GM18511 (cell line): ENCODE measurements around the gene KLHL36.
"Not testable (repeated sequence)": the region's sequence is repeated elsewhere in the genome, so short reads cannot be mapped to it uniquely, and the experiment has no call there.

ENCODE experiments used
- ATAC-seq: cut with Tn5 transposase; IDR thresholded peaks from one replicate; pipeline ENCODE4 v1.9.1; 2021; ENCODE audit warnings: mild to moderate bottlenecking, moderate library complexity; ENCODE audit not compliant: unreplicated experiment

The KLHL36 gene

DNA sequence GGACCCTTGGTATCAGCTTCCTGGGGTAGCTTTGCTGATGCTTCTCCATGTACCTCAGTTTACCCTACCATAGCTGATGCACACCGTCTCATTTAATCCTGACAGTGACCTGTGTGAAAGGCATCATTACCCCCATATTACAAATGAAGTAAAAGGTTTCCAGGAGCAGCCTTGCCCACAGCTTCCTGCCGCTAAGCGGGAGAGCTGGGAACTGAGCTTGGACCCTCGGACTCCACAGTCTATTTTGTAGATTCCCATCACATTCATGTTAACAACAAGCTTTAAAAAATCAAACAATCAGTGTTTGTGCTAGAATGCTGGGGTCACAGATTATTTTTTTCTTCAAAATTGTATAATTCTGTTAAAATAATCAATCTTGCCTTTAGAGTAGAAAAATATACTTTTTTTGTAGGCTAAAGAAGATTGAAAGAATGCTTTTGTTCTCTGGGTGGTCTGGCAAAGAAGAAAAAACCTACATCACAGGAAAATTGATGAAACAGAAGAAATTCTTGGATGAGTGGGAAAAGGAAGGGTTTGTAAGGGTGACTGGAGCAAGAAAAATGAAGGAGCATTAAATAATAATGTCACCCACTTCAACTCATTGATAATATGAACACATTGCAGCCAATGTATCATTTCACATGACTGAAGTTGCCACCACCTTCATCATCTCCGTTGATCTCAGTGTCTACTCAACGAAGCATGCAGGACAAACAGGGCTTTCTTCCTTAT, 41.9 kb downstream of the KLHL36 start:
- no peak for ATAC-seq

DNA sequence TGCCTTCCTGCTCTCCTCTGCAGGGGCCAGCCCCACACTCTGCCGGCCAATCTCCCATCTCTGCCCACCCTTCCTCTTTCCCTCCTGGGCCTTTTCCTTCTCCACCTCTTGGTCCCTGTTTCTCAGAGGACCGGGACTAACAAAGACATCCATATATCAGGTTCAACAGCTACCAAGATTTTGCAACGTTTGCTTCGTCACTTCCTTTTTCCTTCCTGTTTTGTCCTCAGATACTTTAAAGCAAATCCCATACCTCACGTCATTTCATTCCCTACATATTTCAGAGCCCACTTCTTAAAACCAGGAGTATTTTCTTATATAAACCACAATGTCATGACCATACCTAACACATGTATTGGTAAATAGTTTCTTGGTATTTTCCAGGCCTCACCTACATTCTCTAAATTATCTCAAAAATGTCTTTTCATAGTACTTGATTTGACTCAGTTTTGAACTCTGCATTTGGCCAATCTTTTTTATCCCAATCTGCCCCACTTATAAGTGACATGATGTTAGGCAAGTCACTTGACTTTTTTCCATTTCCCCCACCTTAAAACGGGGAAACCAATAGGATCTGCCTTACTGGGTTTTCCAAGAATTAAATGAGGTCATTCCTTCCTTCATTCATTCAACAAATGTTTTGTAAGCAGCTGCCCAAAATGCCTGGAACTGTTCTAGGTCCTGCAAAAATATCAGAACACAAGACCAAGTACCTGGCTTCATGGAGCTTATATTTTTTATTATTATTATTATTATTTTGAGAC, 44.3 kb downstream of the KLHL36 start:
- ATAC-seq = no peak

DNA sequence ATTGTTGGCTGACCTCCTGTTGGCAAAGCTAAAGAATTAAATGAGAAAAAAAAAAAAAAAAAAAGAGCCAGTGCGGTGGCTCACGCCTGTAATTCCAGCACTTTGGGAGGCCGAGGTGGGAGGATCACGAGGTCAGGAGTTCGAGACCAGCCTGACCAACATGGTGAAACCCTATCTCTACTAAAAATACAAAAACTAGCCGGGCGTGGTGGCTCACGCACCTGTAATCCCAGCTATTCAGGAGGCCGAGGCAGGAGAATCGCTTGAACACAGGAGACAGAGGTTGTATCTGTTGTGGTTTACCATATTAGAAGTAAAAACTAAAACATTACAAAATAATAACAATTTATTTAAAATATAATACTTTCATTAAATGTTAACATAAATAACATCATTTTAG, 45.6 kb downstream of the KLHL36 start:
- not testable (repeated sequence) for ATAC-seq

DNA sequence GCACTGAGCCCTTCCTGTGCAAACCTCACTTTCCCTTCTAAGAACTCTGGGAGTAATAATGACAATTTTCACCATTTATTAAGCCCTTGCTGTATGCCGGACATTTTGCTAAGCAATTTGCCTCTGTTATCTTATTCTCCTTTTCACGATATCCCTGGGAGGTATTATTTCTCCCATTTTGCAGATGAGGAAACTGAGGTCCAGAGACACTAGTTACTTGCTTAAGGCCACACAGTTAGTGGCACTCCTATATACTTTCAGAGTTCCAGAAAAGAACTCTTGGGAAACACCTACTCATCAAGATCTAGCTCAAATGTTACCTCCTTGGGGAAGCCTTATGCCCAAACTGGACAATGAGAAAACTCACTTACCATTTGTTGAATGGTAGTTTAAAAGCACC, 46.7 kb downstream of the KLHL36 start:
- no peak for ATAC-seq

DNA sequence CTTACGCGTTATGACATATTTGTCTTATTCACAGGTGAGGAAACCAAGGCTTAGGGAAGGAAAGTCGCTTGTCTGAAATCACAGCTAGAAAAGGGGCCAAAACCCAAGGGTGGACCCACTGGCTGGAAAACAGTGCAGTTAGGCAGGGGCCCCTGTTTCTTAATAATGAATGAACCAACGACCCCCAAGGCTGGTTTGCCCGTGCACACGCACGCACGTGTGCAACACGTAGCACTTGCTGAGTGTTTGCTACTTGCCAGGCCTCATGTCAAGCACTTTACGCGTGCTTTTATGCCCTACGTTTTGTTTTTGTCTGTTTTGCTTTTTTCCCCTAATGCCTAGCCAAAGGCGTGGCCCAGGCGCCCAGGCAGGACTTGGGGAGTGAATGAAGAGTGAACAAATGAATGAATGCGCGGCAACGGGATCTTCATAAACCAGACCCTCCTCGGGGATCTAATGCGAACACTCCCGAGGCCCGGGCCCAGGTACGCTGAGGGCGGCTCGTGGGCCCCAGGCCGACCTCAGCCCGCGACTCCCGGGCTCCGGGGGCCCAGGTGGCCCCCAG, 50.9 kb downstream of the KLHL36 start:
- ATAC-seq = no peak

DNA sequence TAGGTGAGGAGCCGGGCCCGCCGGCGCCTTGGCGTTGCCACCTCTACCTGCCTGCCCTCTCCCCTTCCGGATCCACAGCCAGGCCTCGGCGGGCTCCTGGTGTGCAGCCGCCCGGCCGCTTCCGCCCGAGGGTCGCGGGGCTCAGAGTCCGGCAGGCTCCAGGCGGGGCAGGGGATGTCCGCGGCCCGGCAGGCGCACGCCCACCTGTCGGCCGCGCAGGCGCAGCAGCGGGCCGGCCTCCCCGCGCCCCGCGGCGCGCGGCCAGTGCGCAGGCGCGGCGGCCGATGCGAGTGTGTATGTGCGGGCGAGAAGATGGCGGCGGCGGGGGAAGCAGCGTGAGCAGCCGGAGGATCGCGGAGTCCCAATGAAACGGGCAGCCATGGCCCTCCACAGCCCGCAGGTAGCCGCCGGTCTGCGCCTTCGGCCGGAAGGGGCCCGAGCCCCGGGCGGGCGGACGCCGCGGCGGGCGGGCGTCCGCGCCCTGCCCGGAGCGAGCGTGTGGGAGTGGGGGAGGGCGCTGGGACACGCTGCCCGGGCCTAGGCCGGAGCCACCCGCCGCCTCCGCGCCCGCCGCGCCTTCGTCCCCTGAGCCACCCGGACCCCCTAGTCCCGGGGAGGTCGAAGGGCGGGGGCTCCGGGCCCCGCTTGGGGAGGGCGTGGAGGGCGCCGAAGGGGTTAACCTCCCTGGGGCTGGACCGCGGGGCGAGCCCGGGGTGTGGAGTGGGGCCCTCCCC, 51.6 kb downstream of the KLHL36 start, which contains the start of gene USP10:
TSS of gene USP10 (plus strand) at position 289 of the 734 bp plus-strand sequence. CDS start at position 380, 91 bp downstream.
- peak; percentile 86 for ATAC-seq

DNA sequence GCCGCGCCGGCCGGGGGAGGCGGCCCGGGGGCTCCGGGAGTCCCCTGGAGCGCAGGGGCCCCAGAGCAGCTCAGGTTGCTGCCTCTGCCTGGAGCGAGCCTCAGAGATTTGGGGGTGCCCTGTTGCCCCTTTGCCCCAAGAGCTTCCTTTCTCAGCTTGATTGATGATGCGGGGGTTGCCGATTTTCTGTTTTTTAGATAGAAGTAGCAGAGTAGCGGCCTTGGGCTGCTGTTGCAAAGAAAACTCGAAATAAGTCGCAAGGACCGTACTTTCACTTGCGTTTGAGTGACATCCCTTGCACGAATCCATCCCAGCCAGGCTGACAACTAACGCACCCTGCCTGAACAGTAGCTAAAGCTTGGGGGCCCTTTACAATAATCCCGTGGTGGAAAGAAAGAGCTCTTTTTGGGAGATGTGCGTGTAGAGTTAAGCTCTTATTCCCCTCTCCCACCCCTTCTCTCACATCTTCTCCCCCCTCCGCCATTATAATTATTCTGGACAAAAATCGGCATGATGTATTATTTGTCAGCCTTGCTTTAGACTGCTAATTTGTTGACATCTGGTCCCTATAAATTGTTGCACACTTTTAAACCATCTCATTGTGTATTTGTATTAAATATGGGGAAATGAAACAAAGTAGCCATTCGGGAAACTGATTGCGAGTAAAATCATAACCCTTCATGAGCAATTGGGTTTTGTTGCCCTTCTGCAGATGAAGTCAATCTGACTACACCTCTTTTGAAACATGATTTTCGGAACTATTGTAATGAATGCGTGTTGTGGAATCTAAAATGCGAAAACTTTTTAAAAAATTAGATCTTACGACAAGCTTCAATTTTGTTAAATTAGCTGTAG, 52.4 kb downstream of the KLHL36 start:
- ATAC-seq = peak; percentile 45

DNA sequence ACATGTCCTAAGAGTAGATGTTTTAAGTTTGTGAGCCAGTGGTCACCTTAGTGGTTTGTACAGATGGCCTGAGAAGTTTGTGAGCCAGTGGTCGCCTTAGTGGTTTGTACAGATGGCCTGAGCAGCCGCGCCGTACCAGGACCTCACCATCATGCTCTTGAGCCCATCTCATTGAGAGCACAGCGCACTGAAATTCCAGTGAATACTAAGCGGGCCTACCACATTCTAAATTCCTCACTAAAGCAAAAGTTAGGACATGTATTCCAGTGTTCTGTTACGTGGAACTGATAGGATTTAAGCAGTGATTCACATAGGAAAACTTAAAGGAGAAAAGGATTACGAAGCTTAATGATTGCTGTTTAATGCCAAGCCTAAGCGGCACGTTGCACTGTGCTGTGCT, 55.4 kb downstream of the KLHL36 start:
- ATAC-seq = no peak

DNA sequence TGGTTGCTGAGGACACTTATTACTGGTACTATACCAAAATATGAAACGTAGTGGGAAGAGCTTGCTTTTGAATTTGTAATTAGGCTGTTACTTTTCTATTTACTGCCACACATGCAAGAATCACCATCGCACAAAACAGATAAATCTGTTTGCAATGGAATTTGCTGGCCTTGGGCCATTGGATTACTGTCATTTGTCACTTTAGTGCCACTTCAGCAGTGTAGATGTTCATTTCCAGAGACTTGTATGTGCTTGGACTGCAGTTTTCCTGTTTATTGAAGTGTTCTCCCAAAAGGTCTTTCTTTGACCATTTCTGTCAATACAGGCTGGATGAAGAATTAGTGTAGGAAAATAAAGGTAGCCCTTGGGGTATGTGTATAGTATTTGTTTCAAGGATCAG, 55.9 kb downstream of the KLHL36 start:
- ATAC-seq = no peak

DNA sequence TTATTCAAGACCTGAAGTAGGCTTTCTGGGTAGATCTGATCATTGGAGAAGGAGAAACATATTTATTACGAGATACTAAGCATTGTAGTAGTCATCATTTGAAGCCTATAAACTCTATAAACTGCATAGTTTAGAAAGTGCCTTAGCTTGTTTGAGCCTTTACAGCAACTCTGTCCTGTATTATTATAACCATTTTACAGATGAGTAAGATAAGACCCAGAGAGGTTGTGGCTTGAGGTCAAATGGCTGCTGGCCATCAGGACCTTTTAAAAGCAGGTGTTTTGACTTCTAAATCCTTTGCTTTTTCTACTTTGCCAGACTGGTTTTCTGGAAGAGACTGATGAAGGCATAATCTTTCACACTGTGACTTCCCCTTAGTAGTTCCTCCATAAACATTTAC, 58.5 kb downstream of the KLHL36 start:
- no peak for ATAC-seq

DNA sequence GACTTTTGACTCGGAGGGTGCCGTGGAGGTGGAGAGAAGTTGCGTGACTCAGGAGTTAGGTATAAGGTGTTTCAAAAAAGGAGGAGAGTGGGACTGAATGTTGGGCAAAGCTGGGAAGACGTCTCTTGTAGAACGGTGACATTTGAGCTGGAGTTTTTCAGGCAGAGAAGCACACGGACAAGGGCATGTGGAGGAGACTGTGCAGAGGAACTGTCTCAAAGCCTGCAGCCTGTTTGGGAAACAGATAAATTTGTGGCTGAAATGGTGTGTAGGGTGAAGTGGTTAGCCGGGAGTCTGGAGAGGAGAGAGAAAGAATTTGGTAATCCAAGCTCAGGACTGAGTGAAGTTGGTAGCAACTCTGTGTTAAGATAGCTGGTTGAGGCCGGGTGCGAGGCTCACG, 61.3 kb downstream of the KLHL36 start:
- ATAC-seq = no peak

DNA sequence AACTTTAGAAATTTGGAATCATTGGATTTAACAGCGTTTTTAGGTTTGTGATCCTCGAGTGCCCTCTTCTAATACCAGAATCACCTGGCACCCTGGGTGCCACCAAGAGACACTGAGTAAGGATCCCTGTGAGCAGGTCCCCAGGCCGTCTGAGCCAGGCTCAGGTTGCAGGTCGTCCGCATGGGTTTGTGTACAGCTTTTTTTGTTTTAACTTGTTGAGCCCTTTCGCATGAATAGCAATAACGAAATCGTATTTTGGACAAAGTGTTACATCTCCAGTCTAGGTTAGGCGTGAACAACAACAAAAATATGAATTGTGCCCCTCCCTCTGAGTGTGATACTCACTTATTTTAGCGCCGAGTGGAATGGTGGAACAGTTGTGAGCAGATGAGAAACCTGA, 62.4 kb downstream of the KLHL36 start:
- ATAC-seq = no peak
